Activated CD8-positive, alpha-beta memory T cell treated with anti-CD3 and anti-CD28 coated beads, Interleukin-2, amount 10 ng/mL, durations not matched to agents 7 days and 5 days (primary cell): Measurements from ENCODE around the gene STX5. TPM values are rescaled to one million over a fixed set of nuclear protein-coding genes. Genes with fewer than 3 reads are reported as not detected.
"Not testable (repeated sequence)": the region's sequence is repeated elsewhere in the genome, so short reads cannot be mapped to it uniquely, and the experiment has no call there.

Source experiments
- ATAC-seq: fragments of 150-1000 bp; cut with Tn5 transposase; one replicate; pipeline ENCODE4 v1.10.0; 2021; ENCODE audit warnings: moderate library complexity
- CTCF ChIA-PET: fragments of 350-600 bp; sonication (Branson Sonifier 250); formaldehyde crosslinking; loops from one replicate; lab custom pipeline; 2021; ENCODE audit warnings: antibody characterized with exemption; lab: Charles Lee
- DNase-seq: peaks from one replicate; pipeline ENCODE4 v3.0.0-alpha.2; 2020
- H3K27ac Mint-ChIP-seq: one replicate; pipeline ENCODE4 v1.8.0; 2021; ENCODE audit warnings: mild to moderate bottlenecking, mixed read lengths
- H3K27me3 Mint-ChIP-seq: one replicate; pipeline ENCODE4 v1.8.0; 2021; ENCODE audit warnings: mixed read lengths
- H3K36me3 Mint-ChIP-seq: one replicate; pipeline ENCODE4 v1.8.0; 2021; ENCODE audit warnings: mild to moderate bottlenecking, mixed read lengths
- H3K4me1 Mint-ChIP-seq: one replicate; pipeline ENCODE4 v1.8.0; 2021; ENCODE audit warnings: mixed read lengths
- H3K4me3 Mint-ChIP-seq: one replicate; pipeline ENCODE4 v1.8.0; 2021; ENCODE audit warnings: mild to moderate bottlenecking, moderate library complexity, mixed read lengths
- H3K9me3 Mint-ChIP-seq: one replicate; pipeline ENCODE4 v1.8.0; 2022; ENCODE audit warnings: low read depth, mixed read lengths
- total RNA-seq, 2 experiments: library from RNA; stranded (reverse); gene quantifications; one replicate each; pipeline ENCODE4 v1.2.3, GENCODE V29; 2021

The STX5 gene
- total RNA-seq, 2 experiments from 2014 or later = 30.8 to 38.4 TPM

DNA sequence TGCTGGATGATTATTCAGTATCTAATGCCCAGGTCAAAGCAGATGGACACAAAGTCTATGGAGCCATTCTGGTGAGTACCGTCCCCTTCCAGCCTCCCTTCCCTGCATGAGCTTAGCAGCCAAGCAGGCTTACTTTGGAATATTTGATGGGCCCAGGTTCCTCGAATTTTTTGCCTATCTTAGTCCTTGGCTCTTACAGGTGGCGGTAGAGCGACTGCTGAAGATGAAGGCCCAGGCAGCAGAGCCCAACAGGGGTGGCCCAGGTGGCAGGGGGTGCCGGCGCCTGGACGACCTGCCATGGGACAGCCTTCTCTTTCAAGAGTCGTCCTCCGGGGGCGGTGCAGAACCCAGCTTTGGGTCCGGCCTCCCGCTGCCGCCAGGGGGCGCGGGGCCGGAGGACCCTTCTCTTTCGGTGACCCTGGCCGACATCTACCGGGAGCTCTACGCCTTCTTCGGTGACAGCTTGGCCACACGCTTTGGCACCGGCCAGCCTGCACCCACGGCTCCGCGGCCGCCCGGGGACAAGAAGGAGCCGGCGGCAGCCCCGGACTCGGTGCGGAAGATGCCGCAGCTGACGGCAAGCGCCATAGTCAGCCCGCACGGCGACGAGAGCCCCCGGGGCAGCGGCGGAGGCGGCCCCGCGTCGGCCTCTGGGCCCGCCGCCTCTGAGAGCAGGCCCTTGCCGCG lies 45.4 kb downstream of the STX5 start:
- H3K9me3 Mint-ChIP-seq = no peaks in the 10 kb centered on the region
- no peaks in the 10 kb centered on the region for H3K27me3 Mint-ChIP-seq
- ATAC-seq (peak; percentile 73), DNase-seq (peak; percentile 92)
- peaks cover 25% of the 10 kb centered on the region for H3K36me3 Mint-ChIP-seq
- CTCF ChIA-PET = interaction anchor here (0.6 to 8.5 kb wide), 52 partner anchors 8 to 1440 kb away, joined by 3 to 242 read pairs (median 6); partner anchors contain the start of genes B3GAT3, EML3, GANAB and GNG3
- peak overlapping the region; percentile 89 for H3K27ac Mint-ChIP-seq
- peaks cover 41% of the 10 kb centered on the region for H3K4me1 Mint-ChIP-seq
- peak overlapping the region; percentile 81 for H3K4me3 Mint-ChIP-seq

- CTCF ChIA-PET = interaction anchor here (8.5 kb wide), 1 partner anchor 15 kb away, joined by 242 read pairs; the partner anchor contains the start of genes POLR2G and TAF6L
Observed at GRCh38 chr11:62782753-62783152, 49.1 kb downstream of the STX5 start.

DNA sequence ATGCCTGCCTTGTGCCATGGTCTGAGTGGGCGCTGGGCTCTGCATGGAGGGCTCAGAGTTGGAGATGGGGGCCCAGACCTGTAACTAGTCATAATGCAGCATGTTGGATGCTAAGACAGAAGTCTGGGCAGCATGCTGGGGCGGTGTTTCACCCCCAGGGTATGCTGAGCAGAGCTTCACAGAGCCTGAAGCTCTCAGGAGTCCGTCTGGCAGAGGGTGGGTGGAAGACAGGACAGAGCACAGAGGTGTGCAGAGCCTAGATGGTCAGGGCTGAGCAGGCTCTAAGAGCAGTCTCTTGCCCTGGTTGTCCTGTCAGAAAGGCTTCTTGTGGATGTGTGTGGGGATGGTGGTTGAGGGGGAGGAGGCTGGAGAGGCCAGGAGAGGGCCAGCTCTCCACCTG lies 53.4 kb downstream of the STX5 start:
- CTCF ChIA-PET = interaction anchor here (1.2 kb wide), 1 partner anchor 9 kb away, joined by 3 read pairs; the partner anchor contains the start of gene TMEM179B
- peak overlapping the region; percentile 16 for H3K27ac Mint-ChIP-seq
- no peak for DNase-seq
- no peaks in the 10 kb centered on the region for H3K9me3 Mint-ChIP-seq
- H3K27me3 Mint-ChIP-seq = no peaks in the 10 kb centered on the region
- H3K36me3 Mint-ChIP-seq = peaks cover 11% of the 10 kb centered on the region
- no peak for ATAC-seq
- peaks cover 25% of the 10 kb centered on the region for H3K4me1 Mint-ChIP-seq
- no peak overlapping the region for H3K4me3 Mint-ChIP-seq

More at GRCh38 chr11:62782753-62783152, 49.1 kb downstream of the STX5 start:
- H3K4me1 Mint-ChIP-seq = peaks cover 15% of the 10 kb centered on the region
- DNase-seq (no peak), ATAC-seq (no peak)
- H3K27ac Mint-ChIP-seq = peak overlapping the region; percentile 12
- H3K36me3 Mint-ChIP-seq = peaks cover 8% of the 10 kb centered on the region
- no peaks in the 10 kb centered on the region for H3K27me3 Mint-ChIP-seq
- H3K4me3 Mint-ChIP-seq = no peak overlapping the region
- no peaks in the 10 kb centered on the region for H3K9me3 Mint-ChIP-seq

- H3K27me3 Mint-ChIP-seq = no peaks in the 10 kb centered on the region
- ATAC-seq (no peak), DNase-seq (no peak)
- H3K4me3 Mint-ChIP-seq = no peak overlapping the region
- no peaks in the 10 kb centered on the region for H3K9me3 Mint-ChIP-seq
- peaks cover 11% of the 10 kb centered on the region for H3K36me3 Mint-ChIP-seq
- peak overlapping the region; percentile 29 for H3K27ac Mint-ChIP-seq
- CTCF ChIA-PET = interaction anchor here (1.8 to 20.9 kb wide), 3 partner anchors 10 to 16 kb away, joined by 7 to 242 read pairs (median 7); partner anchors contain the start of genes POLR2G and TMEM179B
- peaks cover 25% of the 10 kb centered on the region for H3K4me1 Mint-ChIP-seq
Observed at GRCh38 chr11:62777389-62777788, 54.5 kb downstream of the STX5 start.

DNA sequence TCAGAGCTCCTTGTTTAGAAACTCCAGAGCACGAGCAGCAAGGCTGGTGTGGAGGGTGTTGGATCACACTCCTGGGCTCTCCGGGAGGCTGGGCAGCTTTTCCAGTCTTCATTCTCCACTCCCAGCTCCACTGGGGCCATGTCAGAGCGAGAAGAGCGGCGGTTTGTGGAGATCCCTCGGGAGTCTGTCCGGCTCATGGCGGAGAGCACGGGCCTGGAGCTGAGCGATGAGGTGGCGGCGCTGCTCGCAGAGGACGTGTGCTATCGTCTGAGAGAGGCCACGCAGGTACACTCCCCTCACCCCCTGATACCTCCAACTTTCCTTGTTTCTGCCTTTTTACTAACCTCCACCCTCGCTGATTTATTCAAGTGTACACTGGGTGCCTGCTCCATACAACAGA lies 56.2 kb downstream of the STX5 start:
- DNase-seq = no peak
- CTCF ChIA-PET = interaction anchor here (1.8 to 20.9 kb wide), 3 partner anchors 8 to 14 kb away, joined by 7 to 242 read pairs (median 7); partner anchors contain the start of genes POLR2G and TMEM179B
- Mint-ChIP-seq H3K27ac (peak overlapping the region; percentile 6), H3K4me3 (no peak overlapping the region), H3K27me3 (no peaks in the 10 kb centered on the region), H3K9me3 (no peaks in the 10 kb centered on the region), H3K4me1 (peaks cover 34% of the 10 kb centered on the region), H3K36me3 (peaks cover 11% of the 10 kb centered on the region)
- ATAC-seq = no peak

DNA sequence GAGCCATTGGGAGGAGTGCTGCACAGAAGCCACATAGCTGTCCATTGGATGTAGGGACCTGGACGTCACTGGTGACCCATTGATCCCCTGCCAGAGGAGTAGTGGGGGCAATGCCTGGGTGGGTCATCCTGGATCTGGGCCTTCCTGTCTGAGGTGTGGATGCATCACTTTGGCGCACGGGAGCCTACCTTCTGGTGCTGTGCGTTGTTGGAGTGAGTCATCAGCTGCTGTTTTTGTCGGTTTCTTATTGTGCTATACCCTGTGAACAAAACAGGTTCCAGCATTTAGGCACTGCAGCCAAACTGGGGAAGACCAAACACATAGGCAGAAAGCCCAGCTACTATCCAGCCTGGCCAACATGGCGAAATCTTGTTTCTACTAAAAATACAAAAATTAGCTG lies 57.4 kb downstream of the STX5 start:
- H3K4me3 Mint-ChIP-seq = no peak overlapping the region
- H3K36me3 Mint-ChIP-seq = peaks cover 11% of the 10 kb centered on the region
- DNase-seq (no peak), ATAC-seq (no peak)
- CTCF ChIA-PET = interaction anchor here (0.7 to 20.9 kb wide), 4 partner anchors 13 to 58 kb away, joined by 3 to 242 read pairs (median 3); partner anchors contain the start of genes POLR2G, STX5 and TMEM179B
- H3K4me1 Mint-ChIP-seq = peaks cover 44% of the 10 kb centered on the region
- no peaks in the 10 kb centered on the region for H3K9me3 Mint-ChIP-seq
- H3K27me3 Mint-ChIP-seq = no peaks in the 10 kb centered on the region
- H3K27ac Mint-ChIP-seq = peak overlapping the region; percentile 11

GRCh38 chr11:62771144-62772021 lies 60.5 kb downstream of the STX5 start, which contains the start of gene TAF6L:
TAF6L (plus strand) TSS chr11:62771396; CDS start chr11:62775784, 4,388 bp downstream.
- H3K27me3 Mint-ChIP-seq = no peaks in the 10 kb centered on the region
- H3K4me1 Mint-ChIP-seq = peaks cover 32% of the 10 kb centered on the region
- DNase-seq (peak; percentile 97), ATAC-seq (peak; percentile 89)
- no peaks in the 10 kb centered on the region for H3K9me3 Mint-ChIP-seq
- H3K36me3 Mint-ChIP-seq = peaks cover 11% of the 10 kb centered on the region
- peak within 1 kb of the TSS; percentile 95 for H3K27ac Mint-ChIP-seq
- CTCF ChIA-PET = interaction anchor here (0.7 to 20.9 kb wide), 15 partner anchors 10 to 347 kb away, joined by 3 to 242 read pairs (median 5); partner anchors contain the start of genes HNRNPUL2, LBHD1, POLR2G and SLC3A2
- peak within 1 kb of the TSS; percentile 88 for H3K4me3 Mint-ChIP-seq

GRCh38 chr11:62770778-62771143 lies 61.1 kb downstream of the STX5 start:
- Mint-ChIP-seq H3K36me3 (peaks cover 14% of the 10 kb centered on the region), H3K27ac (peak overlapping the region; percentile 95), H3K27me3 (no peaks in the 10 kb centered on the region), H3K9me3 (no peaks in the 10 kb centered on the region), H3K4me3 (peak overlapping the region; percentile 88), H3K4me1 (peaks cover 30% of the 10 kb centered on the region)
- CTCF ChIA-PET = interaction anchor here (0.7 to 20.9 kb wide), 14 partner anchors 9 to 346 kb away, joined by 3 to 242 read pairs (median 4); partner anchors contain the start of genes BSCL2, GNG3, HNRNPUL2 and LBHD1
- peak; percentile 2 for ATAC-seq
- peak; percentile 53 for DNase-seq

GRCh38 chr11:62760867-62761227 lies 71.0 kb downstream of the STX5 start:
- not testable (repeated sequence) for DNase-seq, H3K9me3 Mint-ChIP-seq, H3K36me3 Mint-ChIP-seq, H3K27me3 Mint-ChIP-seq, ATAC-seq
- Mint-ChIP-seq H3K4me3 (peak overlapping the region; percentile 95), H3K4me1 (peaks cover 17% of the 10 kb centered on the region), H3K27ac (peak overlapping the region; percentile 79)
- CTCF ChIA-PET = interaction anchor here (0.7 to 20.9 kb wide), 12 partner anchors 7 to 102 kb away, joined by 3 to 242 read pairs (median 6); partner anchors contain the start of genes HNRNPUL2, TAF6L, TMEM179B and TTC9C

- DNase-seq (no peak), ATAC-seq (no peak)
- Mint-ChIP-seq H3K27ac (no peak overlapping the region), H3K9me3 (no peaks in the 10 kb centered on the region), H3K4me3 (no peak overlapping the region), H3K36me3 (peaks cover 2% of the 10 kb centered on the region), H3K27me3 (no peaks in the 10 kb centered on the region), H3K4me1 (peaks cover 27% of the 10 kb centered on the region)
- CTCF ChIA-PET = interaction anchor here (1.2 to 20.9 kb wide), 6 partner anchors 10 to 31 kb away, joined by 3 to 242 read pairs (median 4); partner anchors contain the start of genes HNRNPUL2, TAF6L and TMEM179B
Observed at GRCh38 chr11:62757846-62758788, 73.7 kb downstream of the STX5 start.
